Stimulated activated CD8-positive, alpha-beta memory T cell treated with anti-CD3 and anti-CD28 coated beads, Interleukin-12 subunit alpha, Interleukin-12 subunit beta, amount 100 ng/mL, for 1 hour (primary cell): ENCODE results near the gene SOS1.
"Not testable (repeated sequence)": the region's sequence is repeated elsewhere in the genome, so short reads cannot be mapped to it uniquely, and the experiment has no call there.

ENCODE experiments used
- DNase-seq: peaks from one replicate; pipeline ENCODE4 v3.0.0-alpha.2; 2020; ENCODE audit warnings: low read depth

SOS1 gene

GRCh38 chr2:39120771-39121522 lies at the start of gene SOS1:
Gene SOS1, minus strand, starts transcription at chr2:39121051. Its CDS starts 629 bp downstream, at chr2:39120422.
- peak; percentile 88 for DNase-seq

- DNase-seq = no peak
These were observed 43.2 kb upstream of the SOS1 start for GRCh38 chr2:39164089-39164488.

GRCh38 chr2:39160982-39161381 lies 40.1 kb upstream of the SOS1 start:
- DNase-seq = no peak

GRCh38 chr2:39159283-39159682 lies 38.4 kb upstream of the SOS1 start:
- DNase-seq = no peak

- no peak for DNase-seq
These were observed 37.5 kb upstream of the SOS1 start for GRCh38 chr2:39158351-39158750.

- DNase-seq = no peak
These were observed 36.0 kb upstream of the SOS1 start for GRCh38 chr2:39156846-39157245.

GRCh38 chr2:39156107-39156506 lies 35.3 kb upstream of the SOS1 start:
- DNase-seq = no peak

GRCh38 chr2:39155573-39155972 lies 34.7 kb upstream of the SOS1 start:
- not testable (repeated sequence) for DNase-seq

- DNase-seq = no peak
These were observed 34.1 kb upstream of the SOS1 start for GRCh38 chr2:39154944-39155343.

- DNase-seq = no peak
These were observed 32.5 kb upstream of the SOS1 start for GRCh38 chr2:39153312-39153711.

GRCh38 chr2:39152504-39152903 lies 31.7 kb upstream of the SOS1 start:
- no peak for DNase-seq

- no peak for DNase-seq
These were observed 30.1 kb upstream of the SOS1 start for GRCh38 chr2:39150890-39151497.

- no peak for DNase-seq
These were observed 29.3 kb upstream of the SOS1 start for GRCh38 chr2:39150102-39150562.

- DNase-seq = no peak
These were observed 25.8 kb upstream of the SOS1 start for GRCh38 chr2:39146630-39147029.

- DNase-seq = no peak
These were observed 25.1 kb upstream of the SOS1 start for GRCh38 chr2:39145906-39146421.

- no peak for DNase-seq
These were observed 23.6 kb upstream of the SOS1 start for GRCh38 chr2:39144416-39144815.

- DNase-seq = no peak
These were observed 22.2 kb upstream of the SOS1 start for GRCh38 chr2:39142904-39143605.

GRCh38 chr2:39141334-39142271 lies 20.8 kb upstream of the SOS1 start:
- DNase-seq = no peak

- not testable (repeated sequence) for DNase-seq
These were observed 20.1 kb upstream of the SOS1 start for GRCh38 chr2:39140948-39141333.

GRCh38 chr2:39140322-39140847 lies 19.5 kb upstream of the SOS1 start:
- no peak for DNase-seq

- DNase-seq = no peak
These were observed 18.8 kb upstream of the SOS1 start for GRCh38 chr2:39139511-39140237.
